KBM-7 (cell line): ENCODE results near the gene AKAP3.

ENCODE experiments used
- DNase-seq: peaks from one replicate; pipeline ENCODE4 v3.0.0-alpha.2; 2015
- in situ Hi-C: fragments of 300-500 bp; cut with MboI; formaldehyde crosslinking; loops from 2 replicates; pipeline ENCODE4 v1.14.3; 2020; ENCODE audit warnings: low sequenced_read_pairs, low pct_unique_long_range_greater_than_20kb, mixed read lengths

The AKAP3 gene

DNA sequence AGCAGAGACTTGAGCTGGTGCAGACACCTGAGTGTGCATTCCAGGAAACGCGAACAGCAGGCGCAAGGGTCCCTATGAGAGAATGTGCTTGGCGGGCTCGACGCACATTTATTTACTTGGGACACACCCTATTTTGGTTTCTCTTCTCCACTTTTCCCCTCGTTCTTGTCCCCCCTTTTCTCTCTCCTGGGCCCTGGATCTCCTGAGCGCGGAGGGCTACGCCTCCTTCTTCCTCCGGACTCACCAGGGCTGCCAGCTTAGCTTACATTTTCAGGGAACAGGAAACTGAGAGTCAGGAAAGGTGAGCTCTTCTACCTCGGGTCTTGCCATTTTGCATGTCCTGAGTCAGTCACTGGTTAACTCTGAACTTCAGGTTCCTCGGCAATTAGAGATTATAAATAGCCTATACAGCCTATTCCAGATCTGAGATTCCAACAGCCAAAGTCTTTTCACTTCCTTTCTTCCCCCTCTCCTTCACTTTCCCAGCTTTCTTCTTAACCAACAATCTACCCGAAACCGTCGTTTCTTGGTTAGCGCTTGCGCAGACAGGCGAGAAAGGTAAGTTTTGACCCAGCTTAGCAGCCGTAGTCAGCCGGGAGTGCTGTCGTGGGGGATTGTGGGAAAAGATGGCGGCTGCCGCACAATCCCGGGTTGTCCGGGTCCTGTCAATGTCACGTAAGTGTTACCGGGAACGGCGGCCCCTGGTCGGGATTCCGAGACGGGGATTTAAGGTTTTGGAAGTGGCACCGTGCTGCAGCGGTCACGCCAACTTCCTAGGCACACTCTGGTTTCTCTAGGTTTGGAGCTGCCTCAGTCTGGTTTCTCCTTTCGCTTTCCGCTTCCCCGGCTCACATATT is at the start of gene AKAP3, which contains the start of gene NDUFA9:
Gene AKAP3 (minus strand): TSS at position 551 of the 857 bp plus-strand sequence. CDS start 10,855 bp downstream, outside the sequence.
Gene NDUFA9 (plus strand): TSS at position 614 of the 857 bp plus-strand sequence. CDS start 13 bp downstream, at position 627.
- peak; percentile 86 for DNase-seq
- in situ Hi-C loops, result no loop called here

DNA sequence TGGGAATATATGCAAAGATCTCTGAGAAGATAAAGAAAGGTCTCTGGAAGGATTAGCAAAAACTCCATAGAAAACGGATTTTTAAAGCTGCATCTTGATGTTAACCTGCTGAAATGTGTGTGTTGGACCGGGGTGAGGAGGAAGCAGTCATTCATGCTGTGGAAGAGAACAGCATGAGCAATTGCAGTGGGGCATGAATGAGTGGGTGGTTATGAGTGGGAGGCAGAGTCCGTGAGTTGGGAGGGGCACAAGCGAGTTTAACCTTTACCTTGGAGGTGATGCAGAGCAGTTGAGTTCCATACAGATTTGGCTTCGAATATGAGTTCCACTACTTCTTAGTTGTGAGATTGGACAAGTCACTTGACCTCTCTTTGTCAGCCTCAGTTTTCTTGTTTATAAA is 41.9 kb upstream of the AKAP3 start:
- in situ Hi-C loops, result no loop called here
- no peak for DNase-seq

DNA sequence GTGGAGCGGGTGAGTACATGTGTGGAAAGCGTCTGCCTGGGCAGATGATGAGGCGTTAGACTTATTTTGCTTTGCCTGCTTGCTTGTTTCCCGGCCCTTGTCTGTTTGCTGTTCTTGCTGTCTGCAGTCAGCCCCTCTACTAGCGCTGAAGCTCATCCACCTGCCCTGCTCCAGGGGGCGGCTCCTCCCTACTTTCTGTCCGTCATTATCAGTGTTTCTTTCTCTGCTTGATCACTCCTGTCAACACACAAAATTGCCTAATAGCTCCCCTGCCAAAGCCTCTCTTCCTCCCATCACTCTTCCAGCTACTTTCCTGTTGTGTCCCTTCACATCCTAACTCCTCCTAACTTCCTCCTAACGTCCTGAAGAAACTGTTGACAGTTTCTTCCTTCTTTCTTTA is 36.5 kb upstream of the AKAP3 start:
- in situ Hi-C loops, result no loop called here
- no peak for DNase-seq

- in situ Hi-C loops, result no loop called here
- DNase-seq, result no peak
Measured at GRCh38 chr12:4681732-4682131, 32.9 kb upstream of the AKAP3 start.

- DNase-seq, result no peak
- in situ Hi-C loops, result no loop called here
Measured at GRCh38 chr12:4679711-4680110, 30.9 kb upstream of the AKAP3 start.

DNA sequence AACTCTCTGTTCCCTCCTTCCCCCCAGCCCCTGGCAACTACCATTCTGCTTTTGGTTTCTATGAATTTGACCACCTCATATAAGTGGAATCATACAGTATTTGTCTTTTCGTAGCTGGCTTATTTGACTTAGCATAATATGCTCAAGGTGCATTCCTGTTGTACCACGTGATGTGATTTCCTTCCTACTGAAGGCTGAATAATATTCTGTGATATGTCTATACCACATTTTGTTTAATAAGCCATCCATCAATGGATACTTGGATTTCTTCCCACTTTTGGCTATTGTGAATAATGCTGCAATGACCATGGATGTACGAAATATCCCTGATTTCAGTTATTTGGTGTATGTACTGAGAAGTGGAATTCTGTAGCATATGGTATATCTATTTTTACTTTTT is 16.4 kb upstream of the AKAP3 start:
- in situ Hi-C loops, result no loop called here
- no peak for DNase-seq

- no peak for DNase-seq
- in situ Hi-C loops, result no loop called here
Measured at GRCh38 chr12:4663971-4664505, 15.2 kb upstream of the AKAP3 start.

DNA sequence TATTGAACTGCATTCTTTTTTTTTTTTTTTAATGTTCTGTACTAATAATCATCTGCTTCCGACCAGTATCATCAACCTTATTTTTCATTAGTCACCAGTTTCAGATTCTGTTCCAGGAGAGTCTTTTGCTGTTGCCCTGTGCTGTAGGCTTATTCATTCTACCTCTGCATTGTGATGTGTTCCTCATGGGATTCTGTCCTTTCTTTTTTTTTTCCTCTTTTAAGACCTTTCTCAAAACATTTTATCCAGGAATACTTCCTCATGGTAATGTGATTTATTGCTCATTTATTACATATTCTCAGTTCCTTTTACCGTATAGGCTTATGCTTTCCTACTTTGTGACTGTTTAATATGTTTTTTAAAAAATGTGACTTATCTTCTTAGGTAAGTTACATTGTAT is 4.8 kb upstream of the AKAP3 start:
- no peak for DNase-seq
- in situ Hi-C loops, result no loop called here

DNA sequence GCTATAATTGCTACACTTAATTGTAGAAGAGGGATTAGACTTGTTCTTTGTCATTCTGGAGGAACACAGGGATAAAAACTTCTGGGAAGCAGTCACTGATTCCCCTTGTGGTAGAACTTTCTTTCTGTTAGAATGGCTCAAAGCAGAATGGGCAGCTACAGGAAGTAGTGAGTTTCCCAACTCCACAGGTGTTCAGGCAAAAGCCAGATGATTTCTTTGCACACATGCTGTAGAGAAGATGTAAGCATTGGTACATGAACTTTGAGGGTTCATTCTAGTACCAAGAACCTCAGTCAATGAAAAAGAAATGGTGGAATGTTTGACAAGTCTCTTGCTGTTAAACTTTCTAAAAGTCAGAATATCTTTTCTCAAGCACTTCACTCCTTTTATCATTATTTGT is 4.4 kb upstream of the AKAP3 start:
- in situ Hi-C loops, result no loop called here
- DNase-seq, result no peak

DNA sequence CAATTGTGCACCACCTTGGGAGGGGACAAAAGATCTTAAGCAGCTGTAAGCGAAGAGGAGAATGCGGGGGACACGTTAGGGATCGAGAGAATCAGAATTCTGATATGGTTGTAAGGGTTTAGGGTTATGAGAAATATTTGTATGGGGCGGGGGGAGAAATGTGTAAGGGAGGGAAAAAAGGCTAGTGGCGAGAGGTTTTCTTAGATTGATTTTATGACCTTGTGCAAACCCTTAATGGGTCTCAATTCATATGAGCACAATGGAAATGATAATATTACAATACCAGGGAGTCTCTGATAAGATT is 459 bp upstream of the AKAP3 start:
- in situ Hi-C loops, result no loop called here
- no peak for DNase-seq

GRCh38 chr12:4648104-4648500 is 749 bp downstream of the AKAP3 start:
- in situ Hi-C loops, result no loop called here
- DNase-seq, result peak; percentile 52

- in situ Hi-C loops, result no loop called here
Measured at GRCh38 chr12:4645023-4645422, 3.8 kb downstream of the AKAP3 start.

GRCh38 chr12:4643747-4644146 is 5.1 kb downstream of the AKAP3 start:
- no peak for DNase-seq
- in situ Hi-C loops, result no loop called here

More at GRCh38 chr12:4645023-4645422, 3.8 kb downstream of the AKAP3 start:
- no peak for DNase-seq

DNA sequence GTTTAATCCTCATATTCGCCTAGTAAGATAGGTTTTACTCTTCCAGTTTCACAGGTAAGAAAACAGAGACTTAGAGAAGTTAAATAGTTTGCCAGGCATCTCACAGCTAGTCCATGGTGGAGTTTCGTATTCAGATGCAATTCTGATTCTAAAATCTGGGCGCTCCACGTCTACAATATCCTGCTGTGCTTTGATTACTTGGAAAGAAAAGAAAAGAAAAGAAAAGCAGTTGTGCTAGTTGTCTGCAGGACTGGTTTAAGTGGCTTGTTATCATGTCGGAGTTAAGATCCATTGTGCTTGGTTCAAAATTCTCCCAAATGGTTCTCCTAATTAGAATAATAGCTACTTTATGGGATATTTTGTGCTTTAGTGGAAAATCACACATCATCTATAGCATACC is 18.6 kb downstream of the AKAP3 start:
- no peak for DNase-seq
- in situ Hi-C loops, result no loop called here

- DNase-seq, result no peak
- in situ Hi-C loops, result no loop called here
Measured at GRCh38 chr12:4628406-4628805, 20.4 kb downstream of the AKAP3 start.

GRCh38 chr12:4626543-4626942 is 22.3 kb downstream of the AKAP3 start:
- DNase-seq, result no peak
- in situ Hi-C loops, result no loop called here

GRCh38 chr12:4621511-4621910 is 27.3 kb downstream of the AKAP3 start:
- in situ Hi-C loops, result no loop called here
- no peak for DNase-seq

- no peak for DNase-seq
- in situ Hi-C loops, result no loop called here
Measured at GRCh38 chr12:4615667-4616066, 33.2 kb downstream of the AKAP3 start.

DNA sequence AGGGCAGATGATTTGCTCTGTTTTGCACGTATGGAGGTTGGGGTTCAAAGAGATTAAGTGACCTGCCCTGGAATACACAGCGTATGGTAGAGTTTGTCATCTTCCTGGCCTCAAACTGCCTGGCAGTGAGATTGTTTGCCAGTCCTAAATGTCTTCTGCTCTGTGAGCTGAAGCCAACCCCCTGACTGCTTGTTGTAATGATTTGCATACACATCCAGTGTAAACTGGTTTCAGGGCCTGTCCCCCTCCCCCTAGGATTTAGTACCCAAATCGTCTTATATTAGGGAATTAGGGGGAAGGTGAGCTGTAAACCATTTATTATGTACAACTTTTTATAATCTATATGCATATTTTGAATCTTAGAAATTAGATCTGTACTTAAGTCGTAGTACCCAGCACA is 38.4 kb downstream of the AKAP3 start:
- in situ Hi-C loops, result no loop called here
- DNase-seq, result no peak

DNA sequence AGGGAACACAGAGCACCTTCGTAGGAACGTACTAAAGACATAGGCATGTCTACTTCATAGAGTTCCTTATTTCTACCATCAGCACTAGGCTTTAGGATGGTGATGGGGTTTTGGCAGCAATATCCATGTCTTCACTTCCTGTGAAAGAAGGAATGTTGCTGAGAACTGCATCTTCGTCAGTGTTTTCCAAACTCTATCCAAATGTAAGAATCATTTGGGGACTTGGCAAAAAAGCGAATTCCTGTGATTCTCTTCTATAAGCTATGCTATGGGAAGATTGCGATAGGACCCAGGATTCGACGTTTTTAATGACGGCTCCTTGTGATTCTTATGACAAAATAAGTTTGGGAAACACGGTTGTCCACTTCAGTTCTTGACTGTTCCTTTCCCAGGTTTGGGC is 39.8 kb downstream of the AKAP3 start:
- DNase-seq, result no peak
- in situ Hi-C loops, result no loop called here

- in situ Hi-C loops, result no loop called here
- DNase-seq, result no peak
Measured at GRCh38 chr12:4607056-4607455, 41.8 kb downstream of the AKAP3 start.
